B cell (primary cell): ENCODE results near the gene RAB8B.

Source experiments
- EZH2 ChIP-seq: IDR thresholded peaks from 2 replicates; pipeline ENCODE4 v1.6.1; 2012; ENCODE audit warnings: borderline replicate concordance, low read depth, mild to moderate bottlenecking, moderate library complexity, low read length; ENCODE audit not compliant: insufficient read depth, poor library complexity, severe bottlenecking
- TF ChIP-seq, protein P1 (sequence below): fragments of 200-600 bp; IDR thresholded peaks from one replicate; pipeline ENCODE4 v1.8.0; 2022; ENCODE audit warnings: antibody characterized with exemption, mild to moderate bottlenecking

DNA sequence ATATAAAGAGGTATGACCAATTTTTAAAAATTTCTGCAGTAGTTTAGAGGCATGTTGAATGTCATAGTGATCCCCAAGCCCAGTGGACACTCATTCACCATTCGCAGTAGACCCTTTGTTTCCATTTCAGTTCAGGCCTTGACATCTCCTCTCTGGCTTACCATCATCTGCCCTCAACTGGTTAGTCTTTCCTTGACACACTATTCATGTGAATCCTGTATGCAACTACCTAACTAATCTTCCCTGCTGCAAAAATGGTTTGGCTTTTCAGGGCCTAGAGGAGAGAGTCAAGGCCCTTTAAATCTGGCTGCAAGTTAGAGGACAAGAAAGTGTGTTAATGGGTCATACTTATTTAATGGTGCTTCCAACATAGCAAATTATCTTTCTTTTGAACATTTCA, 98.9 kb downstream of the RAB8B start:
- TF ChIP-seq, protein P1, sequence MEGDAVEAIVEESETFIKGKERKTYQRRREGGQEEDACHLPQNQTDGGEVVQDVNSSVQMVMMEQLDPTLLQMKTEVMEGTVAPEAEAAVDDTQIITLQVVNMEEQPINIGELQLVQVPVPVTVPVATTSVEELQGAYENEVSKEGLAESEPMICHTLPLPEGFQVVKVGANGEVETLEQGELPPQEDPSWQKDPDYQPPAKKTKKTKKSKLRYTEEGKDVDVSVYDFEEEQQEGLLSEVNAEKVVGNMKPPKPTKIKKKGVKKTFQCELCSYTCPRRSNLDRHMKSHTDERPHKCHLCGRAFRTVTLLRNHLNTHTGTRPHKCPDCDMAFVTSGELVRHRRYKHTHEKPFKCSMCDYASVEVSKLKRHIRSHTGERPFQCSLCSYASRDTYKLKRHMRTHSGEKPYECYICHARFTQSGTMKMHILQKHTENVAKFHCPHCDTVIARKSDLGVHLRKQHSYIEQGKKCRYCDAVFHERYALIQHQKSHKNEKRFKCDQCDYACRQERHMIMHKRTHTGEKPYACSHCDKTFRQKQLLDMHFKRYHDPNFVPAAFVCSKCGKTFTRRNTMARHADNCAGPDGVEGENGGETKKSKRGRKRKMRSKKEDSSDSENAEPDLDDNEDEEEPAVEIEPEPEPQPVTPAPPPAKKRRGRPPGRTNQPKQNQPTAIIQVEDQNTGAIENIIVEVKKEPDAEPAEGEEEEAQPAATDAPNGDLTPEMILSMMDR: no peak
- TF ChIP-seq EZH2: no peak
